Measurements from ENCODE around the gene LRIG2. TPM values are rescaled to one million over a fixed set of nuclear protein-coding genes. Genes with fewer than 3 reads are reported as not detected.

LRIG2 gene
- total and polyA plus RNA-seq, 9 of the 15 experiments (the other 6 are each of a cell fraction or from before 2014, with no cell fraction given): 1.8 to 28.1 (median 11.5) TPM

- TF ChIP-seq MTA2 (IDR thresholded peaks at IDR 0.05; ENCODE audit: low read depth): peak; percentile 83
- peak; percentile 56 for TF ChIP-seq MEIS2 (IDR thresholded peaks at IDR 0.05; ENCODE audit: partially characterized antibody)
- TF ChIP-seq KLF1 (tag; IDR thresholded peaks at IDR 0.05): no peak
- no peak for TF ChIP-seq ZNF174 (CRISPR knock-in tag; IDR thresholded peaks at IDR 0.05)
- TF ChIP-seq CHD7 (IDR thresholded peaks at IDR 0.05; ENCODE audit: low read depth, low read length): no peak
- TF ChIP-seq, protein P1, sequence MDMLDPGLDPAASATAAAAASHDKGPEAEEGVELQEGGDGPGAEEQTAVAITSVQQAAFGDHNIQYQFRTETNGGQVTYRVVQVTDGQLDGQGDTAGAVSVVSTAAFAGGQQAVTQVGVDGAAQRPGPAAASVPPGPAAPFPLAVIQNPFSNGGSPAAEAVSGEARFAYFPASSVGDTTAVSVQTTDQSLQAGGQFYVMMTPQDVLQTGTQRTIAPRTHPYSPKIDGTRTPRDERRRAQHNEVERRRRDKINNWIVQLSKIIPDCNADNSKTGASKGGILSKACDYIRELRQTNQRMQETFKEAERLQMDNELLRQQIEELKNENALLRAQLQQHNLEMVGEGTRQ (CRISPR knock-in tag; IDR thresholded peaks at IDR 0.05): no peak
- TF ChIP-seq HINFP (tag; conservative IDR thresholded peaks at IDR 0.05; ENCODE audit: low read depth): no peak
- TF ChIP-seq SMAD4 (CRISPR knock-in tag; conservative IDR thresholded peaks at IDR 0.05): peak; percentile 73; the same call in 1 of the 2 replicates
- TF ChIP-seq, protein P2, sequence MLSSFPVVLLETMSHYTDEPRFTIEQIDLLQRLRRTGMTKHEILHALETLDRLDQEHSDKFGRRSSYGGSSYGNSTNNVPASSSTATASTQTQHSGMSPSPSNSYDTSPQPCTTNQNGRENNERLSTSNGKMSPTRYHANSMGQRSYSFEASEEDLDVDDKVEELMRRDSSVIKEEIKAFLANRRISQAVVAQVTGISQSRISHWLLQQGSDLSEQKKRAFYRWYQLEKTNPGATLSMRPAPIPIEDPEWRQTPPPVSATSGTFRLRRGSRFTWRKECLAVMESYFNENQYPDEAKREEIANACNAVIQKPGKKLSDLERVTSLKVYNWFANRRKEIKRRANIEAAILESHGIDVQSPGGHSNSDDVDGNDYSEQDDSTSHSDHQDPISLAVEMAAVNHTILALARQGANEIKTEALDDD (IDR thresholded peaks at IDR 0.05): peak; percentile 58
- TF ChIP-seq, protein P3, sequence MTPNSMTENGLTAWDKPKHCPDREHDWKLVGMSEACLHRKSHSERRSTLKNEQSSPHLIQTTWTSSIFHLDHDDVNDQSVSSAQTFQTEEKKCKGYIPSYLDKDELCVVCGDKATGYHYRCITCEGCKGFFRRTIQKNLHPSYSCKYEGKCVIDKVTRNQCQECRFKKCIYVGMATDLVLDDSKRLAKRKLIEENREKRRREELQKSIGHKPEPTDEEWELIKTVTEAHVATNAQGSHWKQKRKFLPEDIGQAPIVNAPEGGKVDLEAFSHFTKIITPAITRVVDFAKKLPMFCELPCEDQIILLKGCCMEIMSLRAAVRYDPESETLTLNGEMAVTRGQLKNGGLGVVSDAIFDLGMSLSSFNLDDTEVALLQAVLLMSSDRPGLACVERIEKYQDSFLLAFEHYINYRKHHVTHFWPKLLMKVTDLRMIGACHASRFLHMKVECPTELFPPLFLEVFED (CRISPR knock-in tag; conservative IDR thresholded peaks at IDR 0.05): no peak
Observed at GRCh38 chr1:113041569-113042284, 31.3 kb upstream of the LRIG2 start (continued).
